NCI-H2171 (cell line): ENCODE measurements around the gene FBLN1.
A peak's percentile ranks its signal among the peaks of the same experiment; 100 is the strongest.
"Not testable (repeated sequence)": the region's sequence is repeated elsewhere in the genome, so short reads cannot be mapped to it uniquely, and the experiment has no call there.

ENCODE experiments used
- DNase-seq: peaks from one replicate; lab custom pipeline; 2025; lab: John Stamatoyannopoulos, UW

FBLN1 gene

DNA sequence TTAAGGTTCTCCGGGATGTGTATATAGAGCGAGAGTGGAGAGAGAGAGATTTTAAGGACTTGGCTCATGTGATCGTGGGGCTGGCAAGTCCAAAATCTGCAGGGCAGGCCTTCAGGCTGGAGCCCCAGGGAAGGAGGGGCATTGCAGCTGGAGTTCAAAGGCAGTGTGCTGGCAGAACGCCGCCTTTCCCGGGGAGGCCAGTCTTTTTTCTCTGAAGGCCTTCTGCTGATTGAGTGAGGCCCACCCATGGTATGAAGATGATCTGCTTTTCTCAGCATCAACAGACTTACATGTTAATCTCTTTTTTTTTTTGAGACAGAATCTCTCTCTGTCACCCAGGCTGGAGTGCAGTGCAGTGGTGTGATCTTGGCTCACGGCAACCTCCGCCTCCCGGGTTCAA is 25.4 kb downstream of the FBLN1 start:
- no peak for DNase-seq

DNA sequence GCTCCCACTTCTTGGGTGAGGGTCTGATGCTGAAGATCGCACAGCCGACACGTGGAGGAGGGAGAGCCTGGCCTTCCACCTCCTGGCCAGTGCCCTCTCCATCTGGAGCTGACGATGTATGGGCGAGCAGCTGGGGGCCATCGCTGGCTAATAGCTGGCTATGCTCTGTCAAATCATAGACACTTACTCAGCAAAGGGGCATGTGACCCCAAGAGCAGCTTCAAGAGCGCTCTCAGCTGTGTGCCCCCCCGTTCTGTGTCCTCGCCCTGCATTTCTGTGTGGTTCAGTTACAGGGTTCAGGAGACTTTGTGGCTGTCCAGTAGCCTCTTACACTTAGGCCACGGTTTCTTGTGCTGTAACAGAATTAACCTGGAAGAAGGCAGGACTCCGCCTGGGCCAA is 26.4 kb downstream of the FBLN1 start:
- no peak for DNase-seq

DNA sequence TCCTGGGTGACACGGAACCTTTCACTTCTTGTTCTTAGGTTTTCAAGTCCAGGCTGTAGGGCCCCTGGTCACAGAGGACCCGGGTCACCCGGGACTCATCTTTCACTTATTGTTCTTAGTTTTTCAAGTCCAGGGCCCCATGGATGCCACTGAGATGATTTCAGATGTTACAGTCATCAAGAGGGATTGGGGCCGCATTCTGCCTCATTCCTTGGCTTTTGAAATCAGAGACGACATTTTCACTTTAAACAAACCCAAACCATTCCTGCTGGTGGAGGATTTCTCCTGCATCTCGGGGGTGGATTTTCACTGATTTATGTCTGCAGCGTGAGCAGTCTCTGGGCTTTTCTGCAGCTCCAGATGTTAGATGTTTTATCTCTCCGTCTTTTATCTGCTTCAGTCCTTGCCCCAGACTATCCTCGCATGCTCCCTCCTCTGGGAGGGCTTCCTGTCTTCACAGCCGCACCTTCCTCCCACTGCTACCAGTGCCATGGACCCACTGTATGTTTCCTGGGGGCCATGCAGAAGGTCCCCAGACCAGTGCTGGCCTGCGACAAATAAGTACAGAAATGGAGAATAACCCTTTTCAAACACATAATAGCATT is 27.4 kb downstream of the FBLN1 start:
- no peak for DNase-seq

DNA sequence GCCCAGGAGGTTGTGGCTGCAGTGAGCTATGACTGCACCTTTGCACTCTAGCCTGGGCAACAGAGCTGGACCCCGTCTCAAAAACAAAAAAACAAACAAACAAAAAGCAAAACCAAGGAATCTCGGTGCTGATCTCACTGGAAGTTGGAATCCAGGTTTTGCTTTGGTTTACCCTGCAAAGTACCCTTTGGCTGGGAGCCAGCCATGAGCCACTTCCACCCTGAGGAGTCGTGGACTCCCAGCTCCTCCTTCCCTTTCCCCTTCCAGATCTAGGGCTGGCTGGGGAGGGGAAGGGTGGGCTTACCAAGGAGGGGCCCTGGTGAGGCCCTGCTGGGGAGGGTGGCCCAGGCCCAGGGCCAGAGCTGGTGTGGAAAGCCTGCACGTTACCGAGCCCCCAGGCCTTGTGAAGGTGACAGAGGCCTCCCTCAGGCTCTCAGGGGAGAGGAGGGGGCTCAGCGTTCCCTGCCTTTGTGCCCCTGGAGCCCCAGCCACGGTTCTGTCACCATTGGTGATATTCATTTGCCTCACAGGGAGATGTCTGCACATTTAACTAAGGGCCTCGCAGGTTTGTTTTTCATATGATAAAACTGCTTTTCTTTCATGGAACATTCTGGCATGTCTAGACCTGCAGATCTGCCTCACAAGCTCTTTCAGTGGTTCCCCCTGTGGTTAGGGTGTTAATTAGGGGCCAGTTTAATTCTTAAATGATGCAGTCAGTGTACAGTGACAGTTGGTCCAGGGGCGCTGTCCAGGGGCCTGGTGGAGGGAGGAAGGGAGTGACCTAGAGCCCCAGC is 29.0 kb downstream of the FBLN1 start:
- no peak for DNase-seq

DNA sequence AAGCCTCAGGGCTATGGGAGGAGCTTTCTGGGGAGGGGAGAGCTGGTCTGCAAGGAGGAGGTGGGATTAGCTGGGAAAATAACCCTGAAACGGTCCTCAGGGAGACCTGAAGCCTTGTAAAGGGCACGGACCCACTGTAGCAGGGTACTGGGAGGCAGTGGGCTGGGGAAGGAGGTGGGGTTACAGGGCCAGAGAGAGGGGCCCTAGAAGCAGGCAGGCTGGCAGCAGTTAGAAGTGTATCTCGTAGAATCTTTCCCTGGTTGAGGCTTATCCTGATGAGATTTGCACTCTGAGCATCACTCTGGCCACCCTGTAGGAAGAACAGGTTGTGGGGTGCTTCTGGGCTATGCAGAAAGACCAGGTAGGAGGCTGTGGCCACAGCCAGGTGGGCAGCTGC is 29.6 kb downstream of the FBLN1 start:
- DNase-seq, result no peak

DNA sequence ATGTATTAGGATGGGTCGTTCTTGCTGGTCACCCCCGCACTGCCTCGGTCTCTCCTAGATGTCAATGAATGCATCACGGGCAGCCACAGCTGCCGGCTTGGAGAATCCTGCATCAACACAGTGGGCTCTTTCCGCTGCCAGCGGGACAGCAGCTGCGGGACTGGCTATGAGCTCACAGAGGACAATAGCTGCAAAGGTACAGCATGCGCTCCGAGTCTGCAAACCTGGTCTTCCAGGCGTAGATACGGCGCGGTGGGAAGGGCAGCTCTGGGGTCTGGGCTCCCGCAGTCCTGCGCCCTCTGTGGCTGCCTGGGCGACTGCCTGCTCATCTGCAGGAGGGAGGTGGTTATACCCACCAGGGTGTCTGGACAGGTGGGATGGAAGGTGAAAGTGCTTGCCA is 31.0 kb downstream of the FBLN1 start:
- DNase-seq, result peak; percentile 58

DNA sequence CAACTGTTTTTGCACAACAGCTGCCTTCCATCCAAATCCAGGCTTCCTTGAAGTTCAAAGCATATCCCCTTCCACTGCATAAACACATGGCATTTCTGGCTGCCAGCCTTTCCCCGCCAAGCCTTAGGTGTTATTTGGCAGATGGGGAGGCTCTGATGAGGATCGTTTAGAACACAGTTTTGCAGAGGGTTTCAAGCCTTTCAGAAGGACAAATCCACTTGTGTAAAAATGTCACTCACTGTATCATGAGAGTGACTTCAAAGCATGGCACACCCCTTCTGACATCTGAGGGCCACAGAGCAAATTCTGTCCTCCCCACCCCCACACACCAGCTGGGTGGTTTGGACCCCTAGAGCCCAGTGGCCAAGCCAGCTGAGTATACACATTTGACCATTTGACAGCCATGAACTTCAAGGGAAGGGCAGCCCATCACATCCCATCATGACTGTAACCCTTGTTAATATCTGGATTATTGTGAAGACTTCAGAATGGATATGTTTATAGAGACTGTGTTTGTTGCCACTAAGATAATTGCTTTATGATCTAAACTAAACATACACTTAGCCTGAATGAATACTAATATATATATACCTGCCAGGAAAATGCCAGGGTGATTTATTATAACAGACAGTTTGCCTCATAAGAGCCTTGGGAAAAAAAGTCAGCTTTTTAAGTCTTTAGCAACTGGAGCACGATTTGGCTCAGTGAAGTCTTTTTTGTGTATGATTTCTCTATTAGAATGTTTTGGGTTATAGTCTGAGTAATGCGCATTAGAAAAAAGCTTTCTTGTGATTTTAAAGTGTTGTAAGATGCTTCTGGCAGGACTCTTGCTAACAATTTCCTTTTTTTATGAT is 31.9 kb downstream of the FBLN1 start:
- DNase-seq, result peak; percentile 92

DNA sequence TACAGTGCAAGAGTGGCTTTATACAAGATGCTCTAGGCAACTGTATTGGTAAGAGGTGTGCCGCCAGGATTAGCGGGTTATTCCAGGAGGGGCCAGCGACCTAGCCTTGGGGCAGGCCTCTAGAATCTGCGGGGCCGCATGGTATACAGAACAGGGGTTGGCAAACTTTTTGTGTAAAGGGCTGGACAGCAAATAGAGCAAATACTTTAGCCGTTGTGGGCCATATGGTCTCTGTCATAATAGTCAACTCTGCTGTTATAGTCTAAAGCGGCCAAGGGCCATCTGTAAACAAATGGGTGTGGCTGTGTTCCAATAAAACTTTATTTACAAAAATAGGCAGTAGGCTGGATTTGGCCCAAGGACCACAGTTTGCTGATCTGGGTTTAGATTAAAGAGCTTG is 32.6 kb downstream of the FBLN1 start:
- DNase-seq, result no peak

DNA sequence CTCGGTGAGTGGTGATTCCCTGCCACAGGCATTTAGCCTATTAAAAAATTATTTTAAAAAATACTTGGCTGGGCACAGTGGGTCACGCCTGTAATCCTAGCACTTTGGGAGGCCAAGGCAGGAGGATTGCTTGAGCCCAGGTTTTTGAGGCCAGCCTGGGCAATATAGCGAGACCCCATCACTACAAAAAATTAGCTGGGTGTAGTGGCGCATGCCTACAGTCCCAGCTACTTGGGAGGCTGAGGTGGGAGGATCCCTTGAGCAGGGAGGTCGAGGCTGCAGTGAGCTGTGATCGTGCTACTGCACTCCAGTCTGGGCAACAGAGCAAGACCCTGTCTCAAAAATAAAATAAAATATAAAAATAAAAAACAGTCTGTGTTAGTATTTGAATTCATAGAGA is 33.2 kb downstream of the FBLN1 start:
- not testable (repeated sequence) for DNase-seq

DNA sequence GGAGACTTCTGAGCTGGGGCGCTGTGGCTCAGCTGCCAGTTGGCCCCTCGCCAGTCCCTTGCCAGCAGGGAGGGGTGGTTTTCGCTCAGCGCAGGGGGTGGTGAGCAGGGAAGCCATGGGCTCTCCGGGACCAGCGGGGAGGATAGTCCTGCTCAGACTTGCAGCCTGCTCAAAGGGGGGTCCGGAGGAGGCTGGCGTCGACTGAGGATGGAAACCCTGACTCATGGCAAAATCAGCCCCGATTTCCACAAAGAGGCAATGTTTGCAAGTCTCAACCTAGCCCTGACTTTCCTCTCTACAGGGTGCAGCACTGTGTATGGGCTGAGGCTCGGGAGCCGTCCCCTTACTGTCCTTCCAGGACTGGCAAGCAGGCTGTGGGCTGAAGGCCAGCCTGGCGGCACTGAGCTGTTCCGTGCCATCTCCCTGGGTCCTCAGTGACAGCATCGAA is 35.1 kb downstream of the FBLN1 start:
- DNase-seq, result peak; percentile 96

DNA sequence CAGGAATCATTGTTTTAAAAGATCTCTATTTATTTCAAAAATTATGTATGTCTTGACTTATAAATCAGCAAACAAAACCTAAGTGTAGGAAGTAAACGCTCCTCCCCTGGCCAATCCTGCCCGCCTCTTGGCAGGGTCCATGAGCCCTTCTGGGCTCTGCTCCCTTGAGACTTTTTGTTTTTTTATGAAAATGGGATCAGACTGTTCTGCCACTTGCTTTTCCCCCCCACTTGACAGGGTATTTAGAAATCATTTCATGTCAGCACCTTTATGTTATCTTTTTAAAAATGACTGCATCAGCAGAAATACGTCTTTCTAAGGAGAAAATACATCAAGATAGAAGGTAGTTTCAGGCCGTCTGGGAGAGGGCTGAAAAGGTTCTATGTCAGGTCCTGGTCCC is 35.6 kb downstream of the FBLN1 start:
- peak; percentile 77 for DNase-seq

DNA sequence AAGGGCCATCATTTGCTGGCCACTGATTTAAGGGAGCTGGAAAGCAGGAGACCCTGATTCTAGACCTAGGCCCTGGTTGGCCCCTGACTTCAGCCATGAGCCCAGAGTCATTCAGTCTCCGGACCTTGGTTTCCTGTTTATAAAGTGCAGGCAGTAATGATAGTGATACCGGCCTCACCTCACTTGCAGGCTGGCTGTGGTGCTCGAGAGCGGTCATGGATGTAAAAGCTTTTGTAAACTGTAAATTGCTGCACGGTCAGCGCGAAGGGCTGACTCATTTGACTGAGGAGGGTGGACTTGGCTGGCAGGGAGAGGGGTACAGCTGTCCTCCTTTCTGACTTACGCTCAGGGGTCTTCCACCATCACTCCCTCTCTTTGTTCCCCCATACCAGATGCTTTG is 37.4 kb downstream of the FBLN1 start:
- no peak for DNase-seq

DNA sequence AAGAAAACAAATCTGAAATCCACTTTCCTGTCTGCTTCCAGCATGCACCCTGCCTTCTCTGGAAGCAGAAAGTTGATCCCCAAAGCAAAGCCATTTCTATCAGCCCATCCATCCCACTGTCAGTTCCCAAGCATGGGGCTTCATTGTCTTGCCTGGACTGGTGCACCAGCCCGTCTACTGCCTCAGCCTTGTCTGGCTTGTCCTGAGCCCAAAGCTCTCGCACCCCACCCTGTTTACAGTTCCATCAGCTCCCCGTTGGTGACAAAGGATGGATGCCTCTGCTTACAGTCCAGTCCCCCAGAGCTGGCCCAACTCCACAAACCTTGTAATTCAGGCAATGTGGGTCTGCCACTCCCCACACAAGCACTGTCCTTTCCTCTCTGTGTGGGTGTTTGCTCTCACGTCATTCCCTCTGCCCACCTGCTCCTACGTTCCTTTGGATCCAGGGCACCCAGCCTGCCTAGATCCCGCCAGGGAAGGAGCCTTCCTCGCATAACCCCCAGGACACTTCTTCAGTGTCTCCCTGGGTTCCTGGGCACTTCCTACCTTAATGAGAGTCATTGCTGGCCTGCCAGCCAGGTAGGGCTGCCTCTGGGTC is 38.8 kb downstream of the FBLN1 start:
- DNase-seq, result no peak

DNA sequence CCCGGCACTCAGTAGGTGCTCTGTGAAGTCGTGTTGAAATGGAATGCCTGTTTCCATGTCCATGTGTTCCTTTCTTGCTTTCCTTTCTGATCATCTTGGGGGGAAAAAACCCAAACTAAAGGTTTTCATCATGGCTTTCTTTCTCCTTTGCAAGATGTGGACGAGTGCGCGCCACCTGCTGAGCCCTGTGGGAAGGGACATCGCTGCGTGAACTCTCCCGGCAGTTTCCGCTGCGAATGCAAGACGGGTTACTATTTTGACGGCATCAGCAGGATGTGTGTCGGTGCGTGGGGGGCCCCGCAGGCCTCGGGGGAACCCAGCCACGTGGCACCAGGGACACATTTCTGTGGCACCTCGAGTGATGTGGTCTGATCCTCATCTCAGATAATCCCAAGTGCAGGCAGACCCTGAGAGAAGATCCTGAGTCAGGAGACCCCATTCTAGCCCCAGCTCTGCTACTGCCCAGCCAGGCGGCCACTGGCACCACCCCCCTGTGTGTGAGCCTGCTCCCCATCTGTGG is 39.4 kb downstream of the FBLN1 start:
- no peak for DNase-seq

DNA sequence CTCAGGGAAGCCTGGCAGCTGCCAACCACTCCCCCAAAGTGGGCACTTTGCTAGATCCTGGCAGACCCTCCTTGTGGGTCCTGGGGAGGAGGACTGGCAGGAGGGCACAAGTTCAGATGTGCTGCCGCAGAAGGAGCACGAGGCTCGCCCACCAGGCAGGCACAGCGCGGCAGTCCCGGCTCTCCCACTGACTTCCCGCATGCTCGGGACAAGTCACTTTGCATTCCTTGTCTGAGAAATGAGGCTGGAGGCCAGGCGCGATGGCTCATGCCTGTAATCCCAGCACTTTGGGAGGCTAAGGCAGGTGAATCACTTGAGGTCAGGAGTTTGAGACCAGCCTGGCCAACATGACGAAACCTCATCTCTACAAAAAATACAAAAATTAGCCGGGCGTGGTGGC is 40.1 kb downstream of the FBLN1 start:
- DNase-seq, result not testable (repeated sequence)

DNA sequence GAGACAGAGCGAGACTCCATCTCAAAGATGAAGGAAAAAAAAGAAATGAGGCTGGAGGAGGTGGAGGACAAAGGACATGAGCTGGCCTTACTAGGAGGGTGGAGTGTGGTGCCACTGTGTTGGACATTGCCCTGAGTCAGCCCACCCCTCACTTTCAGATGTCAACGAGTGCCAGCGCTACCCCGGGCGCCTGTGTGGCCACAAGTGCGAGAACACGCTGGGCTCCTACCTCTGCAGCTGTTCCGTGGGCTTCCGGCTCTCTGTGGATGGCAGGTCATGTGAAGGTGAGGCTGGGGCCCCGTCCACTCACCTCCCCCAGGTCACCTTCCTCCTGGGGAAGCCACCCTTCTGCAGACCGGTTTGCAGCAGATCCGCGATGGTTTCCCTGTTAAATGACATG is 40.6 kb downstream of the FBLN1 start:
- DNase-seq, result no peak

DNA sequence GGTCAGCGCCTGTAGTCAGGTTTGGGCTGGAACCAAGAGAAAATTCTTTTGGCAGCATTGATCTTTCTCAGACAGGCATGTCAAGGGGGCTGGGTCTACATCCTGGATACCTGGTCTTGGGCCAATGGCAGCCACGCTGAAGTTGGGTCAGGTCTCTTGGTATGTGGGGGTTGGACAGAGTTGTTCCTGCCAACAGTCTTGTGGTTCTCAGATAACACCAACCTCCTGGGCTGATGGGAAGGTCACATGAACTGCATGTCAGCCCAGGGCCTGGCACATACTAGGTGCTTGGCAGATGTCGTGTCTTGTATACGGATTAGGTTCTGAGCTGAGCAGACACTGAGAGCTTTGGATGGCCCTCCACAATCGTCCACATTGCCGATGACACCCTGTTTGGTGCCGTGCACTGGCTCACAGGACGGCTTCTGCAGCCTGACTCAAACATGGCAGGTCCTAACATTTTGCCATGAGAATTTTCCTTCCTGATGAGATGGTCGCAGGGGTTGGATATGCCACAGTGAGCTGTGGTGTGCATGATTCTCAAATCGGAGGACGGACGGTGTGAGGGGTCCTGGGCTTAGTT is 42.0 kb downstream of the FBLN1 start:
- DNase-seq, result no peak

DNA sequence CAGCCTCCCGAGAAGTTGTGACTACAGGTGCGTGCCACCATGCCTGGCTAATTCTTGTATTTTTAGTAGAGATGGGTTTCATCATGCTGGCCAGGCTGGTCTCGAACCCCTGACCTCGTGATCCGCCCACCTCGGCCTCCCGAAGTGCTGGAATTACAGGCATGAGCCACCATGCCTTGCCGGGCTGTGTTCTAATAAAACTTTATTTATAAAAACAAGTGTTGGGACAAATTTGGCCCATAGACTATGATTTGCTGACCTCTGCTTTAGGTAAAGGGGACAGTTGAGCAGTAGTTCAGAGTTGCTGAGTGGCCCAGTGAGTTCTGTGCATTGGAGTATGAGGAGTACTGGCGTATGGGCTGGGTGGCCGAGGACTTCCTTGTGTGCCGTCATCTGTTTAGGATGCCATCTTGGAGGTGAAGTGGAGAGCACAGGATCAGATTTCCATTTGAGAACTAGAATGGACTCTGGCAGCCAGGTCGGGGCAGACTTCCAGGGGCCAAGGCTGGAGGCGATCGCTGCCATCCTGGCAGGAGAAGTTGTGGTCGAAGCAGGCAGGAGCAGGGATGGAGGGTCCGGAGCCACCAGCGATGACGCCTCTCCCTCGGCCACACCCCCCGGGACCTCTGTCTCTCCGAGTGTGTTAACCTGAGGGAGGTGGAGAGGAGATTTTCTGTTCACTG is 43.8 kb downstream of the FBLN1 start:
- DNase-seq, result no peak

DNA sequence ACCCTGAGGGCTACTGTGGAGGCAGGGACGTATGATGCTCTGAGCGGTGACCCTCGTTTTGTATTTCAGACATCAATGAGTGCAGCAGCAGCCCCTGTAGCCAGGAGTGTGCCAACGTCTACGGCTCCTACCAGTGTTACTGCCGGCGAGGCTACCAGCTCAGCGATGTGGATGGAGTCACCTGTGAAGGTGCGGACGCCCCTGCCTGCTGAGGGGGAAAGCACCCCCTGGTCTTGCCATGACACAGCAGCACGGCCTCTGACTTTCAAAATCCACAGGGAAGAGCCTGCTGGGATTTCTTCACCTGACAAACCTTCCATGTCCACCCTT is 44.3 kb downstream of the FBLN1 start:
- no peak for DNase-seq

DNA sequence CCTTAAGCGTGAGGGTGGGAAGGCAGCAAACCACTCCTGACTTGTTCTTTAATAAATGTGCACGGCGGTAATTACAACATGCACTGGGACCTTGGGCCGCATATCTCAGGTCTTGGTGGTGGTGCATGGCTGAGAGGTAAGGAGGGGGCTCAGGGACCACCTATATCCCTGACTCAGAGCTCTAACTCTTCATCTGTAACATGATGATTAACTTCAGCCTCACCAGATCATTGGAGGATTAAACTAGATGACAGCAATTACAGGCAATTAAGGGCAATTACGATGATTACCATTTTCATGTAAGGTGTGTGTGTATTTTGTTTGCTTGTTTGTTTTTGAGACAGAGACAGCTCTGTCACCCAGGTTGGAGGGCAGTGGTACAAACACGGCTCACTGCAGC is 45.0 kb downstream of the FBLN1 start:
- no peak for DNase-seq

DNA sequence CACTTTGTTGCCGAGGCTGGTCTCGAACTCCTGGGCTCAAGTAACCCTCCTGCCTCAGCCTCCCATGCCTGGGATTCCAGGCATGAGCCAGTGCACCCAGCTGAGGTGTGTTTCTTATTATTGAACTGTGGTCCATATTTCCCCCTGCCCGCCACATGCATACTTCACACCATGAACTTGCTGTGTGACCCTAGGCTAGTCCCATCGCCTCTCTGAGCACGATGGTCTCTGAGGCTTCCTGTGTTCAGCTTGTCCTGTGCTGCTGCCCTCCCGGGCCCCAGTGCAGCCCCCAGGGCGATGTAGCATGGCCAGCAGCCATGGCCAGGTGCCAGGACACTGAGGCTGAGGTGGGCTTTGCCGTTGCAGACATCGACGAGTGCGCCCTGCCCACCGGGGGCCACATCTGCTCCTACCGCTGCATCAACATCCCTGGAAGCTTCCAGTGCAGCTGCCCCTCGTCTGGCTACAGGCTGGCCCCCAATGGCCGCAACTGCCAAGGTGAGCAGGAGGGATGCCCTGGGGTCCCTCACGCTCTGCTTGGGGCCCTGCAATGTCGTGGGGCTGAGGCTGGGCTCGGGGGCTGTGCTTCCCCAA is 45.7 kb downstream of the FBLN1 start:
- no peak for DNase-seq
